Spleen (tissue), 11 donors: Measurements from ENCODE around the gene GABRA5. TPM values are rescaled to one million over a fixed set of nuclear protein-coding genes. Genes with fewer than 3 reads are reported as not detected.

Source experiments
- DNase-seq: peaks from one replicate; pipeline ENCODE4 v3.0.0-alpha.2; 2020
- H3K27ac ChIP-seq, 8 donors: fragments of 200-600 bp; sonication (generic) in 7 of 8; 1 replicate in 4 of 8; 2 replicates in 4 of 8; pipeline versions ENCODE4 v1.5.0 to v1.8.0; 2016 to 2021; ENCODE audit warnings: inconsistent platforms in 4 of 8, mild to moderate bottlenecking in 4 of 8, moderate library complexity in 1 of 8
- H3K27me3 ChIP-seq, 7 donors: fragments of 200-600 bp; sonication (generic) in 6 of 7; replicated peaks in 1 of 7; 1 replicate in 4 of 7; 2 replicates in 3 of 7; pipeline versions ENCODE4 v1.5.0 to v1.8.0; 2016 to 2021; ENCODE audit warnings: inconsistent platforms in 3 of 7, mild to moderate bottlenecking in 1 of 7
- H3K36me3 ChIP-seq, 6 donors: fragments of 200-600 bp; sonication (generic) in 5 of 6; 1 replicate in 4 of 6; 2 replicates in 2 of 6; pipeline versions ENCODE4 v1.5.0 to v1.8.0; 2016 to 2021; ENCODE audit warnings: inconsistent platforms in 2 of 6
- H3K4me1 ChIP-seq, 6 donors: fragments of 200-600 bp; sonication (generic) in 5 of 6; 1 replicate in 3 of 6; 2 replicates in 3 of 6; pipeline versions ENCODE4 v1.5.0 to v1.8.0; 2016 to 2021; ENCODE audit warnings: inconsistent platforms in 3 of 6
- H3K4me3 ChIP-seq, 8 donors: fragments of 200-600 bp; sonication (generic) in 7 of 8; 1 replicate in 4 of 8; 2 replicates in 4 of 8; pipeline versions ENCODE4 v1.5.0 to v1.8.0; 2016 to 2021; ENCODE audit warnings: inconsistent platforms in 4 of 8, mild to moderate bottlenecking in 4 of 8, moderate library complexity in 2 of 8
- H3K9me3 ChIP-seq, 8 donors: fragments of 200-600 bp; sonication (generic) in 7 of 8; 1 replicate in 4 of 8; 2 replicates in 4 of 8; pipeline versions ENCODE4 v1.5.0 to v1.8.0; 2016 to 2021; ENCODE audit warnings: inconsistent platforms in 4 of 8
- POLR2A ChIP-seq, 3 donors: fragments of 450-650 bp; IDR thresholded peaks; one replicate each; pipeline ENCODE4 v1.5.1; 2017; ENCODE audit warnings: antibody characterized with exemption in 3 of 3, mild to moderate bottlenecking in 1 of 3
- POLR2AphosphoS5 ChIP-seq, 3 donors: sonication (generic); formaldehyde crosslinking; IDR thresholded peaks; one replicate each; pipeline ENCODE4 v1.5.1; 2017; ENCODE audit warnings: antibody characterized with exemption in 3 of 3
- WGBS, 5 donors: extraction: QIAGEN DNeasy Blood & Tissue Kit in 3 of 5; methylation state at CpG; one replicate each; pipeline versions ENCODE4 v1.1.5 to v1.1.7; 2013 to 2018; 5-methylcytosine and 5-hydroxymethylcytosine counted together
- intact Hi-C: fragments of 100-400 bp; cut with DNase I; formaldehyde crosslinking; loops from one replicate; pipeline ENCODE4 v1.15.0; 2023; ENCODE audit warnings: low total_unique reads
- polyA plus RNA-seq, 3 donors: library from polyadenylated mRNA; stranded (reverse); fragments of 200-250 nt; gene quantifications; one replicate each; pipeline ENCODE4 v1.2.1, GENCODE V29; 2013
- total RNA-seq, 7 donors: library from RNA; depleted of rRNA in 3 of 7; stranded (reverse); fragments of >200 nt in 3 of 7; fragmentation: NEBNext Ultra II Directional in 4 of 7; extraction: Animal tissue kit (Norgen Biotek cat#: 25700) in 4 of 7; gene quantifications; one replicate each; pipeline versions ENCODE4 v1.1.0 to v1.2.1, GENCODE V29; 2016 to 2021
- TF ChIP-seq, protein P1 (sequence below), 11 experiments: fragments of 200-600 bp in 7 of 11; fragments of 450-650 bp in 4 of 11; sonication (generic) in 4 of 11; IDR thresholded peaks in 8 of 11; conservative IDR thresholded peaks in 3 of 11; 1 replicate in 7 of 11; 2 replicates in 4 of 11; pipeline versions ENCODE4 v1.4.0 to v1.8.0; 2016 to 2021; ENCODE audit warnings: antibody characterized with exemption in 11 of 11, inconsistent platforms in 4 of 11, mild to moderate bottlenecking in 1 of 11
- donor health status: healthy with polysubstance abuse.
- donor health status: DM: no; HTN: no; CAD: no; lungs with moderate emphysema.
- donor health status: DM: no; HTN: no; CAD: no.
- donor health status: Bipolar disorder and iron deficiency.
- donor health status: healthy.
- donor health status: DM: no; HTN: no; CAD: no.
- donor health status: DM: yes; HTN: yes; CAD: no.

GABRA5 gene
- total and polyA plus RNA-seq, 10 donors, result 0.02 to 0.85 (median 0.04) TPM; not detected in 7

DNA sequence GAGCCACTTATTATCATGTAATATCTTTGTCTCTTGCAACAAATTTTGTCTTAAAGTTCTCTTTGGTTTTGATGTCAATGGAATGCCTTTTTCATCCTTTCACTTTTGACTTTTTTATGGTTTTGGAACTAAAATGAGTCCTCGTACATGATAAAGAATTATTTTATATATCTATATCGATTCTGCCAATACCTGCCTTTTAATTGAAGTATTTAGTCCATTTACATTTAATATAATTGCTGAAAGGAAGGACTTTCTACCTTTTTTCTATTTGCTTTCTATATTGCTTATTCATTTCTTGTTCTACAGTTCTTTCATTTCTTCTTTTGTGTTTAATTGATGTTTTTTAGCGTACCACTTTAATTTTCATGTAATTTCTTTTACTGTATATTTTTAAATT, 32.8 kb downstream of the GABRA5 start:
- DNase-seq, result no peak
- Histone ChIP-seq H3K36me3 (no peaks in the 10 kb centered on the region), H3K4me1 (no peaks in the 10 kb centered on the region), H3K9me3 (peaks cover 0 to 54% (median 46%) of the 10 kb centered on the region in 8 donors), H3K4me3 (no peak overlapping the region), H3K27me3 (no peaks in the 10 kb centered on the region), H3K27ac (no peak overlapping the region)
- WGBS, 5 donors, result 83 to 98% (median 87%) methylated on average over 3 of the region's 3 CpGs
- TF ChIP-seq POLR2A (IDR thresholded peaks at IDR 0.05) (no peak), POLR2AphosphoS5 (IDR thresholded peaks at IDR 0.05) (no peak)
- TF ChIP-seq, protein P1, sequence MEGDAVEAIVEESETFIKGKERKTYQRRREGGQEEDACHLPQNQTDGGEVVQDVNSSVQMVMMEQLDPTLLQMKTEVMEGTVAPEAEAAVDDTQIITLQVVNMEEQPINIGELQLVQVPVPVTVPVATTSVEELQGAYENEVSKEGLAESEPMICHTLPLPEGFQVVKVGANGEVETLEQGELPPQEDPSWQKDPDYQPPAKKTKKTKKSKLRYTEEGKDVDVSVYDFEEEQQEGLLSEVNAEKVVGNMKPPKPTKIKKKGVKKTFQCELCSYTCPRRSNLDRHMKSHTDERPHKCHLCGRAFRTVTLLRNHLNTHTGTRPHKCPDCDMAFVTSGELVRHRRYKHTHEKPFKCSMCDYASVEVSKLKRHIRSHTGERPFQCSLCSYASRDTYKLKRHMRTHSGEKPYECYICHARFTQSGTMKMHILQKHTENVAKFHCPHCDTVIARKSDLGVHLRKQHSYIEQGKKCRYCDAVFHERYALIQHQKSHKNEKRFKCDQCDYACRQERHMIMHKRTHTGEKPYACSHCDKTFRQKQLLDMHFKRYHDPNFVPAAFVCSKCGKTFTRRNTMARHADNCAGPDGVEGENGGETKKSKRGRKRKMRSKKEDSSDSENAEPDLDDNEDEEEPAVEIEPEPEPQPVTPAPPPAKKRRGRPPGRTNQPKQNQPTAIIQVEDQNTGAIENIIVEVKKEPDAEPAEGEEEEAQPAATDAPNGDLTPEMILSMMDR (IDR thresholded peaks at IDR 0.05 in 8 of 11, conservative IDR thresholded peaks at IDR 0.05 in 3 of 11), result no peak
- intact Hi-C loops, result loop anchor here (10.0 kb wide), 1 partner anchor 455 kb away; no protein-coding TSS in a partner anchor

DNA sequence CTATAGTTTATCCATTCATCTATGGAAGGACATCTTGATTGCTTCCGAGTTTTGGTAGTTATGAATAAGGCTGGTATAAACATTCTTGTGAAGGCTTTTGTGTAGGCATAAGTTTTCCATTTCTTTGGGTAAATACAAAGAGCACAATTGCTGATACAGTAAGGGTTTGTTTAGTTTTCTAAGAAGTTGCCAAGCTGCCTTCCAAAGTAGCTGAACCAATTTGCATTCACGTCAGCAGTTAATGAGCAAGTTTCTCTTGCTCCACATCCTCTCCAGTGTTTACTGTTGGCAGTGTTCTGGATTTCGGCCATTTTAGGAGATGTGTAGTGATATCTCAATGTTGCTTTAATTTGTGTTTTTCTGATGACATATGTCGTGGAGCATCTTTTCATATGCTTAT, 34.2 kb downstream of the GABRA5 start:
- peaks cover 0 to 68% (median 60%) of the 10 kb centered on the region in 8 donors for H3K9me3 ChIP-seq
- no peak for DNase-seq
- H3K27ac ChIP-seq, result no peak overlapping the region
- WGBS, 5 donors, result 73 to 85% (median 78%) methylated on average over 4 of the region's 4 CpGs
- no peaks in the 10 kb centered on the region for H3K36me3 ChIP-seq
- TF ChIP-seq, protein P1 (IDR thresholded peaks at IDR 0.05 in 8 of 11, conservative IDR thresholded peaks at IDR 0.05 in 3 of 11), result no peak
- TF ChIP-seq POLR2A (IDR thresholded peaks at IDR 0.05) (no peak), POLR2AphosphoS5 (IDR thresholded peaks at IDR 0.05) (no peak)
- no peak overlapping the region for H3K4me3 ChIP-seq
- no peaks in the 10 kb centered on the region for H3K4me1 ChIP-seq
- H3K27me3 ChIP-seq, result no peaks in the 10 kb centered on the region
- intact Hi-C loops, result no loop called here

DNA sequence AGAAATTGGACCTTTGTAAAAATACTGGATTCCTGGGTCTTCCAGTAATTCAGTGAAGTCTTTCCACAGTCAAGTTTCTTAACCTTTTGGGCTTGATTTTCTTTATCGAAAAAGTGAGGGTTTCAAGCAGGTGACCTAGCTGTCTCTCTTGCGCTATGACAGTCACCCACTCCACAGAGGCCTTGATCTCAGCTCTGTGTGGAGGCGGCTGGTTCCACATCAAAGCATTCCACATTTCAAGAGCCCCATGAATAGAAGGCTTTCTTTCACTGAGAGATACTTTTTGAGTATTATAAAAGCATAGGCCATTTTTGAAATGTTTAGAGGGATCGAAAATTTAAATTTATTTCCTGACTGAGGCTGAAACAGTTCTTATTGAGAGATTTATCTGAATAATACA, 43.9 kb downstream of the GABRA5 start:
- 70 to 88% (median 77%) methylated on average over 4 of the region's 4 CpGs for WGBS, 5 donors
- TF ChIP-seq, protein P1 (IDR thresholded peaks at IDR 0.05 in 8 of 11, conservative IDR thresholded peaks at IDR 0.05 in 3 of 11), result no peak
- TF ChIP-seq POLR2A (IDR thresholded peaks at IDR 0.05), result no peak
- Histone ChIP-seq H3K27me3 (no peaks in the 10 kb centered on the region), H3K36me3 (no peaks in the 10 kb centered on the region), H3K4me3 (no peak overlapping the region), H3K9me3 (peaks cover 0 to 37% (median 20%) of the 10 kb centered on the region in 8 donors), H3K27ac (no peak overlapping the region), H3K4me1 (no peaks in the 10 kb centered on the region)
- intact Hi-C loops, result no loop called here
- no peak for DNase-seq

DNA sequence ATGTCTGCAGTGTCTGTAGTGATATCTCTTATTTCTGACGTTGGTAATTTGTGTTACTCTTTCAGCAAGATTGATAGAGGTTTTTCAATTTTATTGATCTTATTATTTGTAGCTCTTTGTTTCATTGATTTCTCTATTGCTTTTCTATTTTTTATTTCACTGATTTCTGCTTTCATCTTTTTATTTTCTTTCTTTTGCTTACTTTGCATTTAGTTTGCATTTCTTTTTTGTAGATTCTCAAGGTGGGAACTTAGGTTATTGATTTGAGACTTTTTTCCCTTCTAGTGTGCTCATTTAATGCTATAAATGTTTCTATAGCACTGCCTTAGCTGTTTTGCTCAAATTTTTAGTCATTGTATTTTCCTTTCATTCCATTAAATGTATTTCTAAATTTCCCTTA, 54.6 kb downstream of the GABRA5 start:
- TF ChIP-seq POLR2AphosphoS5 (IDR thresholded peaks at IDR 0.05) (no peak), POLR2A (IDR thresholded peaks at IDR 0.05) (no peak)
- TF ChIP-seq, protein P1 (IDR thresholded peaks at IDR 0.05 in 8 of 11, conservative IDR thresholded peaks at IDR 0.05 in 3 of 11), result no peak
- DNase-seq, result no peak
- intact Hi-C loops, result no loop called here
- no peaks in the 10 kb centered on the region for H3K4me1 ChIP-seq
- no peaks in the 10 kb centered on the region for H3K27me3 ChIP-seq
- no peak overlapping the region for H3K27ac ChIP-seq
- WGBS, 5 donors, result 46 to 79% (median 58%) methylated on average over 1 of the region's 1 CpG
- H3K36me3 ChIP-seq, result no peaks in the 10 kb centered on the region
- peaks cover 0 to 55% (median 52%) of the 10 kb centered on the region in 8 donors for H3K9me3 ChIP-seq
- no peak overlapping the region for H3K4me3 ChIP-seq
